ENCODE data around the gene VSTM4.

GRCh38 chr10:49049660-49050059 lies 65.7 kb downstream of the VSTM4 start:
- no peak for TF ChIP-seq SUZ12 (IDR thresholded peaks at IDR 0.05; ENCODE audit: extremely low read depth, insufficient read depth, insufficient read length)
- no peak for TF ChIP-seq ZNF274 (IDR thresholded peaks at IDR 0.05; ENCODE audit: low read depth, low read length)

Measured in NT2/D1 (cell line).